GM23338 (cell line): Measurements from ENCODE around the gene UBE2D4.
"Not testable (repeated sequence)": the region's sequence is repeated elsewhere in the genome, so short reads cannot be mapped to it uniquely, and the experiment has no call there.

Experiments used
- CTCF ChIP-seq, 2 experiments: fragments of 200-600 bp in 1 of 2; sonication (generic) in 1 of 2; conservative IDR thresholded peaks; 2 replicates each; pipeline versions ENCODE4 v1.5.1 to v1.6.1; 2016 to 2017; ENCODE audit warnings: antibody characterized with exemption in 2 of 2, low read depth in 2 of 2, mild to moderate bottlenecking in 2 of 2, moderate library complexity in 1 of 2
- ETS1 ChIP-seq: IDR thresholded peaks from 2 replicates; pipeline ENCODE4 v1.6.1; 2016; ENCODE audit warnings: antibody characterized with exemption
- EZH2 ChIP-seq: fragments of 200-600 bp; sonication (generic); IDR thresholded peaks from one replicate; pipeline ENCODE4 v1.8.0; 2017; ENCODE audit warnings: antibody characterized with exemption, mild to moderate bottlenecking, low read depth; ENCODE audit not compliant: unreplicated experiment
- EZH2phosphoT487 ChIP-seq: fragments of 200-600 bp; sonication (generic); IDR thresholded peaks from one replicate; pipeline ENCODE4 v1.8.1; 2018; ENCODE audit warnings: antibody characterized with exemption; ENCODE audit not compliant: unreplicated experiment
- JUNB ChIP-seq: IDR thresholded peaks from one replicate; pipeline ENCODE4 v1.6.1; 2016; ENCODE audit warnings: antibody characterized with exemption; ENCODE audit not compliant: unreplicated experiment
- POLR2AphosphoS5 ChIP-seq: IDR thresholded peaks from 2 replicates; pipeline ENCODE4 v1.6.1; 2016; ENCODE audit warnings: antibody characterized with exemption, low read depth
- REST ChIP-seq: IDR thresholded peaks from one replicate; pipeline ENCODE4 v1.6.1; 2018; ENCODE audit warnings: antibody characterized with exemption; ENCODE audit not compliant: unreplicated experiment
- STAT1 ChIP-seq: IDR thresholded peaks from one replicate; pipeline ENCODE4 v1.6.1; 2016; ENCODE audit warnings: antibody characterized with exemption; ENCODE audit not compliant: unreplicated experiment
- ZNF114 ChIP-seq: fragments of 250-450 bp; sonication (Bioruptor Pico); IDR thresholded peaks from 2 replicates; pipeline ENCODE4 v1.5.0; 2020; ENCODE audit warnings: mild to moderate bottlenecking, moderate library complexity
- ZNF462 ChIP-seq: fragments of 250-450 bp; sonication (Bioruptor Pico); IDR thresholded peaks from 2 replicates; pipeline ENCODE4 v1.5.0; 2020; ENCODE audit warnings: mild to moderate bottlenecking, moderate library complexity

- TF ChIP-seq CTCF (conservative IDR thresholded peaks at IDR 0.05; ENCODE audit: low read depth in 2 of 2); ZNF462 (CRISPR knock-in tag); REST; EZH2; EZH2phosphoT487; POLR2AphosphoS5; ZNF114 (CRISPR knock-in tag); JUNB; STAT1; ETS1: not testable (repeated sequence)
These were observed 40.2 kb downstream of the UBE2D4 start for GRCh38 chr7:43966392-43966791.
